Keratinocyte (primary cell): ENCODE results near the gene CYSLTR1.

Experiments used
- CTCF ChIP-seq, 3 experiments: IDR thresholded peaks in 1 of 3; conservative IDR thresholded peaks in 1 of 3; optimal IDR thresholded peaks in 1 of 3; 2 replicates in 2 of 3; 3 replicates in 1 of 3; pipeline versions ENCODE3 to v1.5.1; 2011; ENCODE audit warnings: low read length in 3 of 3, mild to moderate bottlenecking in 3 of 3, moderate library complexity in 2 of 3, control low read depth in 1 of 3, inconsistent platforms in 1 of 3; ENCODE audit not compliant: insufficient read depth in 2 of 3; ENCODE audit errors: extremely low read depth in 1 of 3
- EZH2 ChIP-seq: IDR thresholded peaks from one replicate; pipeline ENCODE4 v1.6.1; 2012; ENCODE audit warnings: inconsistent platforms, mild to moderate bottlenecking, low read length, moderate library complexity

DNA sequence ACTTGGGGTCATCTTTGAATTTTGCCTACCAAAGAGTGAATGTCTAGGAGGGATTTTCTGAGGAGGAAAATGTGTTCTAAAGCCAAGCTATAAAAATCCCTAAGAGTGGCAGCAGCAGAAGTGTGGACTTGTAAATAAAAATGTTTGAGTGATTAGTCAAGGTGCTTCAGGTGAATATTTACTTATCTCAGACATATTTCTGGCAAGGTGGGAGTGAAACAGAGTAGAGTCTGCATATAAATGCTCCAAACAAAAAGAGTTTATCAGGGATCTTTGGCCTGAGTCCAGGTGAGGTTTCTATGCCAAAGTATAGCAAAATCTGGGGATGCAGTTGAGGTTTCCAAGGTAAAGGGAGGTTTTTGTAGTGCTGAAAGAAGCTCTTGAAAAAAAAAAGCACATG, 19.7 kb downstream of the CYSLTR1 start:
- no peak for TF ChIP-seq CTCF (optimal IDR thresholded peaks at IDR 0.05 in 1 of 3, IDR thresholded peaks at IDR 0.05 in 1 of 3, conservative IDR thresholded peaks at IDR 0.05 in 1 of 3; ENCODE audit: extremely low read depth in 1 of 3, insufficient read depth in 2 of 3, low read length in 3 of 3)
- TF ChIP-seq EZH2 = no peak
